HG03439 (cell line): ENCODE data around the gene MRPL38.
A peak's percentile ranks its signal among the peaks of the same experiment; 100 is the strongest.
"Not testable (repeated sequence)": the region's sequence is repeated elsewhere in the genome, so short reads cannot be mapped to it uniquely, and the experiment has no call there.

Source experiments
- ATAC-seq: cut with Tn5 transposase; IDR thresholded peaks from one replicate; pipeline ENCODE4 v1.9.1; 2021; ENCODE audit warnings: mild to moderate bottlenecking, moderate library complexity; ENCODE audit not compliant: unreplicated experiment

MRPL38 gene

DNA sequence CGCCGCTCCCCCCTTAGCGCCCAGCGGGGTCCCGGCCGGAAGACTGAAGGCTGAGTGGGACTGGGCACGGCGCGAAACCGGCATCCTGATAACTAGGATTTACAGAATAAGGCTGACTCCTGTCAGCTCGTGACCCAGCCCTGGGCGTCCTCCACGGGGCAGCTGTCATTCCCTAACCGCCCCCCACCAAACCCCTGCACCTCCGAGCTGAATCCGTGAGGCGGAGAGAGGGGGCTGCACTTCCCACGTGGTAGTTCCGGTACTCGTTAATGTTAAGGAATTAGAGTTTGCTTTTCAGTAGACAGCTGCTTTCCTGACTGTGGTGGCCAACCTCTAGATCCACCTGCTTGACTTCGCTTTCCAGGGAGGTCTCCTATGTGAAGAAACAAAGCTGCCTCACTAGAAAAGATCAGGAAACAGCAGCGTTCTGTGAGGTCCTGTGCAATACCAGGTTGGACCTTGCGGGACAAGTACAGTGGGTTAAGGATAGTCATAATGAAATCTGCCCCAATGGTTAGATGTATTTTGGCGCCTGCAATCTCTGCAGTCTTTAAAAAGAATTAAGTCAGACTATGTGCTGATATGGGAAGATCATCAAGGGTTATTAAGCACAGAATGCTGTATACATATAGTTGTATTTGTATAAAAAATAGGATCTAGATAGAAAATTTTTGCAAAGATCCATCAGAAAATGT, 48.5 kb downstream of the MRPL38 start:
- peak; percentile 0 for ATAC-seq

DNA sequence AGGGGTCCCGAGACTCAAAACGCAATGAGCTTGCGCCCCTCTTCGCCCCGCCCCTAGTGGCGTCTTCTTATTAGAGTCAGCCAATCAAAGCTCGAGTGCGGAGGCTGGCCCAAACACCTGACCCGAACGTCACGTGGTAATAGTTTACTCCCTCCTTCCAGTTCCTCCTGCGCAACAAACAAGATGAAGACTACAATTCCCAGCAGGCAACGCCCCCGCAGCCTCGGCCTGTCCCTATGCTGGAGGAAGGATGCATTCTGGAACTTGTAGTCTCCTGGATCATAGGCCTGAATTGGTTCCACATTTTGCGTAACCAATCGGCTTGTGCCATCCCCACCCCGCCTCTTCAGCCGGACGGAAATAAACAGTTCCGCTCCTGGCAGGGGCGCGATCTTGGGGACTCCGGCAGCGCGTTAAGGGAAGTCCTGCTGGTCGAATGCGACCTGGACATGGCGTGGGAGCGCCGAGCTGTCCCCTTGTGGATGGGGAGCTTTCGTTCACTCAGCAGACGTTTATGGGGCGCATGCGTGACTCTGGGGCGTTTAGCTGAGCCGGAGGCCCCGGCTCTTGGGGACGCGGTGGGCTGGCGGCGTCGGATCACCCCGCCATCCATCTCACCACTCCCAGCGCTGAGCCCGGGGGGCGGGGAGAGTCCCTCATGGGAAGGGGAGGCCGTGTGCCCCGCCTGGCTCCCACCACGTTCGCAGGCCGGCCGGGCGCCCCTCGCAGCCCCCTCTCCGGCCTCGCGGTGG, 49.2 kb downstream of the MRPL38 start, which contains the start of gene WBP2:
Gene WBP2 (minus strand): TSS at position 26 of the 752 bp plus-strand sequence. CDS start 38 bp downstream, outside the sequence.
- peak; percentile 87 for ATAC-seq

DNA sequence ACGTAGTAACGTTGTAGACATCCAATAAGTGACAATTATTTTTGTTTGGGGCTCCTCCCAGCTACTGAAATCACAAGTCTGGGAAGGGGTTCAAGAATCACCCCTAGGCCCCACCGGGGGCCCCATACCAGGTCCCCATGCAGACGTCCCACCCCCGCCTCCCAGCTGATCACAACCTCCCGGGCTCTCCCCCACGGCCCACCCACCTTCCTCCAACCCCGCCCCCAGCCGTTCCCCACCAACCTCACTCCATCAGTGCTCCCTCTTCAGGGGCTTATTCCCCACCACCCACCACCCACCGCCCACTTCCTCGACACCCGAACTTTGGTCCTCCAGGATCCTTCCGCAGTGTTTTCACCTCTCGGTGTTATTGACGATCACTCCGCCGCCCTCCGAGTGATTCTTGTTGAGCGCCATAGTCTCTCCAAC, 49.8 kb downstream of the MRPL38 start:
- ATAC-seq = no peak

DNA sequence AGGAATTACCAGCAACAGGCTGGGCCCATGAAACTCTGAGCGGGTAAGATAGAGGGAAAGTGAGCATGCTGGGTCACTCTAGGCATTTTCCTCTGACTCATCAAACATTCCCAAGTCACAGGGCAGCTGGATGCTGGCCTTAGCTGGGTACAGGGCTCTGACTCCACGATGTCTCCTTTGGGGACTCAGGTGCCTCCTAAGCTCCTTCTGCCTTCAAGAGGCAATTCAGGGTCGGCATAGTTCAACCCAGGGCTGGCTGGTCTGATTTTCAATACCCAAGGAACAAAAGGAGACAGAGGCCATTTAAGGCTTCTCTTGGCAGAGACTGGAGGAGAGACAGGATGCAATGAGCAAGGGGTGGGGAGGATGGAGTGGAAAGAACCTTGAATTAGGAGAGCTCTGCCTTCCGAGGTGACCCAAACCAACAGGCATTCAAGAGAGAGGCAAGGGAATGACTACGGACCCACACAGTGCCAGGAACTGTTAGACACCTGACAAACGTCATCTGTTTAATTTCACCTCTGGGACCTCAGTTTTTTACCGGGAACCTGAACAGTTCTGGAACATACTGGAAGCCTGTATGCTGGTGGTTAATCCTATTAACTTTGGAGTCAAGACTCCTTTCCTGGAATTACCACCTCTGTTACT, 50.5 kb downstream of the MRPL38 start:
- ATAC-seq = no peak

DNA sequence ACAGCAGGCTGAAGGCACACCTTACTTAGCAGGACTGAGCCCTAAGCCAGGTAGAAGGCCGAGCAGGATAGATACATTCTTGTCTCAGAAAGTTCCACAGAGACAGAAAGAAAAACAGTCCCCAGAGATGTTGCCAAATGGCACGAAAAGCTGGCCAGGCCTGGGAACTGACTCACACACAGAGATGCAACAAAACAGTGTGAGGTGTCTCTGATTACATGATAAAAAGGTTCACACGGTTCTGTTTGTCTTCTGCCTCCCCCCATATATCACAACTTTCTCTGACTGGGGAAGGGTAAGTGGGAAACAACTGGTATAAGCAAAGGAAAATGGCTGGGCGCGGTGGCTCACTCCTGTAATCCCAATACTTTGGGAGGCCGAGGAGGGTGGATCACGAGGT, 51.3 kb downstream of the MRPL38 start:
- no peak for ATAC-seq

DNA sequence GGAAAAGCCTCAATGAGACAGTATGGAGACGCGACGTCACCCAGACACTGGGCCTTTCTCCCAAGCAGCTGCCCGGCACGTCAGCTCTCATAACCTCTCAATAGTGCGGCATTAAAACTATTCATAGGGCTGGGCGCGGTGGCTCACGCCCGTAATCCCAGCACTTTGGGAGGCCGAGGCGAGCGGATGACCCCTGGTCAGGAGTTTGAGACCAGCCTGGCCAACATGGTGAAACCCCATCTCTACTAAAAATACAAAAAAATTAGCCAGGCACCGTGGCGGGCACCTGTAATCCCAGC, 53.0 kb downstream of the MRPL38 start:
- not testable (repeated sequence) for ATAC-seq

DNA sequence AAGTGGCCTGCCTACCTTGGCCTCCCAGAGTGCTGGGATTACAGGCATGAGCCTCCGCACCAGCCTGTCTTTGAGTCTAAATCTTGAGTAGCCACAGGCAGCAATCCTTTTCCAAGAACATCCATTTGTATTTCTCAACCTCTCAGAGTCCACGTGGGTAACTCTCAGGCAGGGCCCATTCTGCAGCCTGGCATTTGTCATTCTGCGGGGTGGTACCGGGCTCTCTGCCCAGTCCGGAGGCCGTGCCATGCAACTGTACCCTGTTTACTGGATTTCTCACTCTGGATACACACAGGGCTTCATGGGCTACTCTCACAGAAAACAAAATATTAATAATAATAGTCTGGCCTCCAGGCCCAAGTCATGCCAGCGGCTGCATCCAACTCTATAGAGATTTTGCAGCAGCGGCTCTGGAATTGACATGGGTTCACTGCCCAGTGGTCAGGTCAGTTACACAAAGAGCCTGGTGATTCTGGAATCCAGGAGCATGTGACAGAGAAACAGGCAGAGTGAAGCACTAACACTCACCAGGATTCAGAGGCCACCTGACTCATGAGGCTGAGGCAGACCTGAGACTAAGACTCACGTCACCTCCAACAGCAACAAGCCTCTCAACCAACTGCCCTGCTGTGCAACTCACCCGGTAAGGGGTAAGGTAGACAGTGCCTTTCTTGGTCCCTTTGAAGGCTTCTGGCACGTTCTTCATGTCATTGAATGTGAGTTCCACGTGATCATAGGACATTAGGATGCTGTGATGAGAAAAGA, 53.6 kb downstream of the MRPL38 start:
- ATAC-seq = no peak

DNA sequence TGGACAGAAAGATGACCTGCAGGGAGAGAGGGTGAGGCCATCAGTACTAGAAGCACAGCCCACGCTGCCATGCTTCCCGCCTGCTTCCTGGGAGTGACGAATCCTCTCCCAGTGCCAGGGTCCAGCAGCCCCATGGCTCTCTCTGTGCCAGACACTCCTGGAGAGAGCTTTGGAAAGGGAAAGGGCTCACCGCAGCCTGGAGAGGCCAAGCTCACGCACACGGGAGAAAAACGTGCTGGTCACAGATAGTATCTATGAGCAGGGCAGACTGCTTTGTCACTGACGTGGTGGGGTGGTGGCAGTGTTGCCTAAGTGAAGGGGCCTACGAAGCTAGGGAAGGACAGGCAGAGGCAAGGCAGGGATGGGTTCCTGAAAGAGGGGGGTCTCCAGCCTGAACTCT, 55.0 kb downstream of the MRPL38 start:
- no peak for ATAC-seq

DNA sequence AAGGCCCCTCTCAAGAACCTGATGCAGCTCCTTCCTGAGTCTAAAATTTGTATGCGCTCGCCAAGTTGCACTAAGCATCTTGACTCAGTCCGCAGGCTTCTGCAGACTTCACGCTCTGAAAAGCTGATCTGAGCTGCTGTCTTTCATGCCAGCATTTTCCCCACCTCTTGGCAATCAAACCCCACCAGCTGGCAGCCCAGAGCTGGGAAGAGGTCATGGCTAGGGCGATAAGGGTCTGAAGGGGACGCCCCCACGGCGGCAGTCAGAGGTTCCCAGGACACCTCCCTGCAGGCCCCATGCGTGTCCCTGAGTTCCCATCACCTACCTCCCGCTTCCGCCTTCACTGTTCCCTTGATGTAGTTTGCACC, 55.4 kb downstream of the MRPL38 start:
- no peak for ATAC-seq
